Cerebellar cortex (tissue), 1 donor: ENCODE measurements around the gene PAPOLG.
"Not testable (repeated sequence)": the region's sequence is repeated elsewhere in the genome, so short reads cannot be mapped to it uniquely, and the experiment has no call there.

Source experiments
- DNase-seq: peaks from one replicate; pipeline ENCODE4 v3.0.0-alpha.2; 2015; ENCODE audit warnings: low spot score

Gene PAPOLG

DNA sequence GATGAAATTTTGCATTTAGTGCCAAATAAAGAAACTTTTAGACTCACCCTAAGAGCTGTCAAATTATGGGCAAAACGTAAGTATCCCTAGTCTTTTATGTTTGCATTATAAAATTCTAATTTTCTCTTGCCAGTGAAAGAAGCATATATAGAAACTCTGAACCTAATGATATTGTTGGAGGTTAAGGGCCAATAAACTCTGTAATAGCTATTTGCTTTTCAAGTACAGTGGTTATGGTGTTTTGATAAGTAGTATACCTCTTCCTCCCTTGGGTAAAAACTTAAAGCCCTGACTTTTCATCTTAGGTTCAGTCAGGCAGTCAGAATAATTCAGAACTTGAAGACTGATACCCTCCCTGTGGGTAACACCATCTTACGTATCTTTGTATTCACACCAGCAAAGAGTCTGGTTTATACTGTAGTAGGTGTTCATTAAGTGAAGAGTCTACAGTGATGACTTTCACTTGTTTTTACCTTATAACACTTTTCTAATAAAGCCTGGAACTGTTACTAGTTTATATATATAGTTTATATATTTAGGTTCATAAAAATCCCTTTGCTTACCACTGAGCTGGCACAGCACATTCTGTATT is 19.1 kb downstream of the PAPOLG start:
- DNase-seq, result no peak

DNA sequence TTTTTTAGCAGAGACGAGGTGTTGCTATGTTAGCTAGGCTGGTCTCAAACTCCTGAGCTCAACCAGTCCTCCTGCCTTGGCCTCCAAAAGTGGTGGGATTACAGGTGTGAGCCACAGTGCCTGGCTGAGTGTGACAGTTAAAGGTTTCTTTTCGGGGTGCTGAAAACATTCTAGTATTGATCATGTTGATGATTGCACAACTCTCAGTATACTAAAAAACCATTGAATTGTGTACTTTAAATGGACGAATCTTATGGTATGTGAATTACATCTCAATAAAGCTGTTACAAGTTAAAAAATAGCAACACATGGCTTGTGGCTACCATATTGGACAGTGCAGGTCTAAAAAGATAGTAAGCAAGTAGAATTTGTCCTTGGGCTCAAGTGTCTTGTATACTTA is 22.3 kb downstream of the PAPOLG start:
- DNase-seq, result no peak

DNA sequence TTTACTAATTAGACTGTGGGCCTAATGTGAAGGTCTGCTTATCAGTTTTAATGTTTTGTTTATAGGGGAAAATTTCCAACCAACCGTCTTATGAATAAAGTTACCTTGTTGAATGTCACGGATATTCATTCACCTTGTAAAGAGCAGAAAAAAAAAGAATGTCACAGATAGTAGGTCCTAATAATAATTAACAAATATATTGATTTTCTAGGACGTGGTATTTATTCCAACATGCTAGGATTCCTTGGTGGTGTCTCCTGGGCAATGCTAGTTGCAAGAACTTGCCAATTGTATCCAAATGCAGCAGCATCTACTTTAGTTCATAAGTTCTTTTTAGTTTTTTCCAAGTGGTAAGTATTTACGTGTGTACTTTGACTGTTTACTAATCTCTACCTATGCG is 23.4 kb downstream of the PAPOLG start:
- DNase-seq, result no peak

DNA sequence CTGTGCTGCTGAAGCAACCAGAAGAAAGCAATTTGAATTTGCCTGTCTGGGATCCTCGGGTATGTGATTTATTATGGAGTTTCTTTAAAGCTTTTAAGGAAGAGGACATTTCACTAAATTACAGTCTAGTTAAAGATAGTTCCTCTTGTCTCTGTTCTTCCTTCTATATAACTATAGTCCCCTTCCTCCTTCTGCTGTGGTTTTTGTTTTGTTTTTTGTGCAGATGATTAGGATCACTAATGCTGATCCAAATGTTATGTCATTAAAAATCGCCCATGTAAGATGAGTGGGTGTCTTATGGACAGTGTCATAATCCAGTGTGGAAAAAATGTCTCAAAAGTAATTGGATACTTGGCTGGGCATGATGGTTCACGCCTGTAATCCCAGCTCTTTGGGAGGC is 24.7 kb downstream of the PAPOLG start:
- no peak for DNase-seq

DNA sequence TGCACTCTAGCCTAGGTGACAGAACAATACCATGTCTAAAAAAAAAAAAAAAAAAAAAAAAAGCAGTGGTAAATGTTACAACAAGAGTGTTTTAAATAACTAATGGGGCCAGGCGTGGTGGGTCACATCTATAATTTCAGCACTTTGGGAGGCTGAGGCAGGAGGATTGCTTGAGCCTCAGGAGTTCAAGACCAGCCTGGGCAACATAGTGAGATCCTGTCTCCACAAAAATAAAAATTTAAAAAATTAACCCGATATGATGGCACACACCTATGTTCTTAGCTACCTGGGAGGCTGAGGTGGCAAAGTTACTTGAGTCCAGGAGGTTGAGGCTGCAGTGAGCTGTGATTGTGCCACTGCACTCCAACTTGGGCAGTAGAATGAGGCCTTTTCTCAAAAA is 37.1 kb downstream of the PAPOLG start:
- DNase-seq, result no peak

DNA sequence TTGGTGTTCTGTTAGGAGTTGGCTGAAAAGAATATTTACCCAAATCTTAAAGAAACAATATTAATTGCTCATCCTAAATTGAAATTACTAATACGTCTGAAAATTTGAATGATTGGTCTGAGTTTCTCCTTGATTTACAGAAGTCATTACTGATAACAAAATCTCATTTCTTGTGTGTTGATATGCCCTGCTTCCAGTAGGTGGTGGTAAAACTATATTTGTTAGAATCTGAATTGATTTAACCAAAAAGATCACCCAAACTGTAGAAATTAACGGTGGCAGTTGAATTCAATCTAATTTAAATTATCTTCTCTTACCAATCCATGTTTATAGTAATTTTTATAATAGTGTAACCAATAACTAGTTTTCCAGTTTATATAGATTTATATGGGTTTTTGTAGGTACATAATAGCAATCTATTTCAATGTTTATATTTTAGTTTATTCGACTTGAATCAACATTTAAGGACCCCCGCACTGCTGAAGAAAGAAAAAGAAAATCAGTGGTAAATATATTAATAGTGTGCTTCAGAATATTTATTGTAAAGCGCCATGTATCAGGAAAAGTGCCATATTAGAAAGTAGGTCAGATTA is 38.3 kb downstream of the PAPOLG start:
- peak; percentile 38 for DNase-seq

DNA sequence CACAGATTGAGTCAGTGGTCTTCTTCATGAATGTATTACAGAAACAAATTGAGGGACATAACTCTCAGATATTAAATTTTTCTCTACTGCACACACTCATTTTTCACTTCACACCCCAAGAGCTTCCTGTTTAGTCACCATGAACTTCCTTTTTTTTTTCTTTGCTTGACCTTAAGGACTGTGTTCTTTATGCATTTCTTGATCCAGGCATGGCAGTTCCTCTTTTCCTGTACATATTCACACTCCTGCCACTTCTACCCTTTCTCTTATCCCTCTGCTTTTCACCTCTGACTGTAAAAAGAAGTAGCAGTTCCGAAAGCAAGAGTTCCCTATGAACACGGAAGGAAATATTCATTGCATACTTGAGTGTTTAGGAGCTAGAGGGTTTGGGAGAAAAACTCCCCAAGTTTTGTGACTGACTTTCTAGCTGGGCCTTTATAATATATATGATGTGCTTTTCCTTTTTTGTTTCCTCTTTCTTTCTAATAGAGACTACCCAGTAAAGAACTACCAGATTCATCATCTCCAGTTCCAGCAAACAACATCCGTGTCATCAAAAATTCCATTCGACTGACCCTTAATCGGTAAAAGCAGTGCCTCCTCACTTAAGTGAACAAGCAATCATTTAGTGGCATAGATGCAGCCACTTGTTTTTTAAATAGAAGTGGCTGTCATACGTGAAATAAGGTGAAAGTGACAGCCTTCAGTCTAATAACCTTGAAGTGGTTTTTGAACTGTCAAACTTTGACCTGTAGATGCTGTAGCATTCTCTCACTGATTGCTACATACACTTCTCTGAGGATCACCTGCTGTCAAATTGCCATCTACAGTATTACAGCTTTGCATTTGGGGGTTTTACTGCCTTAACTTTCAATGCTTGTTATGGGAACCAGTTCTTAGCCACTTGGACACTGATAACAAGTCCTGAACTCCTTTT is 40.8 kb downstream of the PAPOLG start:
- no peak for DNase-seq

DNA sequence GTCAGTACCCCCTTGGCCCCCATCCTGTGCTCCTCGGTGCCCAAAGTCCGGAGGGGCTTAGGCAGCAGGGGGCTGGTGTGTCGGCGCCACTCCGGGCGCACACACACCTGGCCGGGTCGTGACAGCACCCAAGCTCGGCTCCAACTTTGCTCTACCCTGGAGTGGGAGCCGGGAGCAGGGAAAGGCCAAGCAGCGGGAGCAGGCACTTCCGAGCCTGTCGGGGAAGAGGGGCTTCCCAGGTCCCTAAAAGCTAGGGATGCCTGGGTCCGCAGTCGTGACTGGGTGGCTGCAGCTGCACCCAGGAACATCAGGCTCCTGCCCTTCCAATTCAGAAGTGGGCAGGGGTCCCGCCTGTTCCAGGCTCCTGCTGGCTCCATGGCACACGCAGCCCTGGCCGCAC is 48.4 kb downstream of the PAPOLG start:
- DNase-seq, result no peak

DNA sequence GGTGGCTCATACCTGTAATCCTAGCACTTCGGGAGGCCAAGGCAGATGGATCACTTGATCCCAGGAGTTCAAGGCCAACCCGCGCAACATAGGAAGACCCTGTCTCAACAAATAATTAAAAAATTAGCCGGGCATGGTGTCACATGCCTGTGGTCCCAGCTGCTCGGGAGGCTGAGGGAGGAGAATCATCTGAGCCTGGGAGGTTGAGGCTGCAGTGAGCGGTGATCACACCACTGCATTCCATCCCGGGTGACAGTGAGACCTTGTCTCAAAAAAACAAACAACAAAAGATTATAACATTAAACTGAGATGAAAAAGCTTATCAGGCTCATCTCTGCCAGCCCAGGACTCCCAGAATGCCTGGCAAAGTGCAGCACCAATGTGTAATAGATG is 50.5 kb downstream of the PAPOLG start:
- no peak for DNase-seq

DNA sequence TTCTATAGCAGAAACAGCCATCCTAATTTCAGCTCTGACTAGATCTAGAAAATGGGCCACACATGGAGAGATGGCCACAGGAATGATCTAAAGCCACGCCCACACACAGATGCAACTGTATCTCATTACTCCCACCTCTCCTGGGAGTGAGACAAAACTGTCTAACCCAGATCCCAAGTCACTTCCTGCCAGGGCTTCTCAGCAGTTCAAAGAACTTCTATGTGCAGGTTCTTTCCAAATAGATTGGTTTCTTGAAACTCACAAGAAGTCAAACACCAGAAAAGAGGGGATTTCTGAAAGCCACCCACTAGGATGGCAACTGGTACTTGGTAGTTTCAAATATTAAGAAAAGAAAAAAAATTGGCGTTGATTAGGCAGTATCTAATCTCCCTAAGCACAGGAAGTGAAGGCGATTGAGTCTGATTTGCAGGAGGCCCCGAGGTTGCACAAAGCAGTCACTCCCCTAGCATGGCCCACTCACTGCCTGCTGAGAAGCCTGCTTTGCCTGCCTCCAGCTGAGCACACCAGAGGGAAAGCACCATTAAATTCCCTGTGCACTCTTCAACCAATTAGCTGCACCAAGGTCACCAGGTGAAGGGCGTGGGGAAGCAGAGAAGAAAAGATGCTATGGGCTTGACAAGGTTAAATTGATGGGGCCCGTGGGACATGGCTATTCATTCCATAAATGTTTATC is 51.1 kb downstream of the PAPOLG start:
- no peak for DNase-seq

DNA sequence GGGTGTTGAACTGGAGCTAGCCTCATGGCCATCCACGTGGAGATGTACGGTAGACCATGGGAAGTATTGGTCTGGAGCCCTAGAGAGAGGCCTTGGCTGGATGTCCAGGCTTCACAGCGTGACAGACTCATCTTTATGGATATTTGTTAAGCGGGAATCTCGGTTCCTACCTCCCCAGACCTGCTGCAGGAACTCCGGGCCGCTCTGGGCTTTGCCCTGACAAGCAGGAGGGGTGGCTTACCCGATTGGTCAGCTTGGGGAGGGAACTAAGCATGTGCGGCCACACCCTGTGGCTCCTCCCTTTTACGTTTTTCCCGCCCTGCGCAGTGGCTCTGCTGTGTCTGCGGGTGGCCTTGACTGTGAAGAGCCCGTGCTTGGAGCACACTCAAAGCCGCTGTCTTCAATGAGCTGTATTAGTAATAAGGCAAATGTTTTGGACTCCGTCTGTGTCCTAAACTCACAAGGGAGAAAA is 52.3 kb downstream of the PAPOLG start:
- peak; percentile 22 for DNase-seq

DNA sequence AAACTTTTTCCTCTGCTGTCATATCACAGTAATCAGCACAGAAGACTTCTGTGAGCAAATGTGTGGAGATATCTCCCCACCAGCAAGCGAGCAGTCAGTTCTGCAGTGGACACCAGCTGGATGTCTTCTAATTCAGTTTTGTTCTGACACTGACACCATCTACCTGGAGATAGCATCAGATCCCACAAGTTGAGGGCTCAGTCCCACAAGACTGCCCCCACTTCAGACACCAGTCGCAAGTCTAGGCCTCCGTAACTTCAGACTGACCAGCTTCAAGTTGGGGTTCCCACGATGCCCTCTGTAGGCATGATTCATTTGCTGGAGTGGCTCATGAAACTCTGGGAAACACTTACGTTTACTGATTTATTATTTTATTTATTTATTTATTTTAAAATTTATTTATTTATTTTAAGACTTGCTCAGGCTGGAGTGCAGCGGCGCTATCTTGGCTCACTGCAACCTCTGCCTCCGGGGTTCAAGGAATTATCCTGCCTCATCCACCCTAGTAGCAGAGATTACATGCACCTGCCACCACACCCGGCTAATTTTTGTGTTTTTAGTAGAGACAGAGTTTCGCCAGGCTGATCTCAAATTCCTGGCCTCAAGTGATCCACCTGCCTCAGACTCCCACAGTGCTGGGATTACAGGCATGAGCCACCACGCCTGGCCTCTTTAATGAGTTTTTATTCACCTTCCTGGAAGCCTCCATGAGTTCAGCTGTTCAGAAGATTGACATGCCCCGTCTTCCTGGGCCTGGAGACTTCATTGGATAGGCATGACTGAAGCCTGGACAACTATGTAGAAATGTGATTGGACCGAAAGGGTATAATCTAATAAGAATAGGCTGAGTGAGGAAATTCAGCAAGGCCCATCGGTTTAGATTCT is 55.7 kb downstream of the PAPOLG start:
- no peak for DNase-seq

DNA sequence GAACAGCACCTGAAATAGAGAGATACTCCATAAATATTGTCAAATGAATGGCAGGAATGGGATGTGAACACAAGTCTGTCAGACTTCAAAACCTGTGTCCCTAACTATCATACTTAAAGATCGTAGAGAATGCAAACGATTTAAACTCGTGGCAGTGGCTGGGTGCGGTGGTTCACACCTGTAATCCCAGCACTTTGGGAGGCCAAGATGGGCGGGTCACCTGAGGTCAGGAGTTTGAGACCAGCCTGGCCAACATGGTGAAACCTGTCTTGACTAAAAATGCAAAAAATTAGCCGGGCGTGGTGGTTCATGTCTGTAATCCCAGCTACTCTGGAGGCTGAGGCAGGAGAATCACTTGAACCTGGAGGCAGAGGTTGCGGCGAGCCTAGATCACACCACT is 61.1 kb downstream of the PAPOLG start:
- not testable (repeated sequence) for DNase-seq

DNA sequence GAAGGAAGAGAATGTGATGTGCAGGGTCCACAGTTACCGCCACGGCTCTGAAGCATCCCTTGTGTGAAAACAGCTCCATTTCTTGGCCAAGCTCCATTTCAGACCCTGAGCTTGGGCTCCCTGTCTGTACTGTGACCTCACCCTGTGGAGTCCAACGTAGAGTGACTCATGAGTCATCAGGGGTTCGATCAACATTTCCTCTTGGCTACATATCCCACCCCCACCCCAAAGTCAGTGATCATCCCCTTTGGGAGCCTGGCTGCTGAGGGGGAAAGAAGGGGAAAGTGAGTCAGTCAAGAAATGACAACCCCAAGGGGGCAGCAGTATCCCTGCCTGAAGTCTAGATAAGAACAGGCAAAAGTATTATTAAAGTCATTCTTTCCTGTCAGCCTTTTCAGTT is 62.2 kb downstream of the PAPOLG start:
- DNase-seq, result no peak

DNA sequence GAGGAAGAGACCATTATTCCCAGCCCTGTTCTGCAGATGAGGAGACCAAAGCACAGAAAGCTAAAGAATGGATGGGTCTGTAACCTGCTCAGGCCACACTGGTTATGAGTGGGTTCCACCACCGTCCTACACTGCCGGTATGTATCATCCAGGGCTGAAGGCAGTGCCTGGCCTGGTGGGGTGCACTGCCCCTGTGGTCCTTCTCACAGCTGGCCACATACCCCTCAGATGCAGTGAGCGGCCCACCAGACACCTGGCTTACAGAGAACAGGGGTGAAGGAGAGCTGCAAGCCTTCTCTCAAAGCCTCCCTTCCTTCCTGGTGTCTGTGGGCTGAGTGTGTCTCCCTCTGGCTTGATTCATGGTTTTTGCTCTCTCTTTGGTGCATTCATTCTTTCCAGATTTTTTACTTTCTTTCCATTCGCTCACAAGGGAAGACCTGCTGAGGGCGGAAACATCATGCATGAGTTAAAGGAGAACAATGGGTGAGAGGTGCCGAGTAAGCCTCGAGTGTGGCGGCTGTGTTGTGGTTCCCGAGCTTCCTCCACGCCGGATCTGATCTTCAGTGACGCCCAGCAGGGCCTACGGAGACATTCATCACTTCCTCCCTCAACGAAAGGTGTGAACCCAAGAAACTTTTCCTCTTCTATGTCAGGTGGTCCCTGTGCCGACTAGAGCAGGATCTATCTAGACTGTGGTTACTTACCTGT is 63.2 kb downstream of the PAPOLG start:
- DNase-seq, result no peak

DNA sequence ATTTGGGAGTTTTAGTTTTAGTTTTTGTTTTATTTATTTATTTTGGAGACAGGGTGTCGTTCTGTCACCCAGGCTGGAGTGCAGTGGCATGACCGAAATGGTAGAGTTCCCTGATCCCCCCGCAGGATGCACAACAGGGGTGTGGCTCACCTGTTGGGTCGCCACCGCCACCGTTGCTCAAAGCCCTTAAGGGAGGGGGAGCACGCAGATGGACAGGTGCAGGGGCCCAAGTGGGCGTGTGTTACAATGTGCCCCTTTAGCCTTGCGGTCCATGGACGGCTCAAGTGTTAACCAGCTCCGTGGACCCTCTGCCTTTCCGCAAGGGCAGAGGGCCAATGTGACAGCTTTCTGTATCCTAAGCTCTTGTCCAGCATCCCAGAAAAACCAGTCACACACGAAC is 63.9 kb downstream of the PAPOLG start:
- no peak for DNase-seq

DNA sequence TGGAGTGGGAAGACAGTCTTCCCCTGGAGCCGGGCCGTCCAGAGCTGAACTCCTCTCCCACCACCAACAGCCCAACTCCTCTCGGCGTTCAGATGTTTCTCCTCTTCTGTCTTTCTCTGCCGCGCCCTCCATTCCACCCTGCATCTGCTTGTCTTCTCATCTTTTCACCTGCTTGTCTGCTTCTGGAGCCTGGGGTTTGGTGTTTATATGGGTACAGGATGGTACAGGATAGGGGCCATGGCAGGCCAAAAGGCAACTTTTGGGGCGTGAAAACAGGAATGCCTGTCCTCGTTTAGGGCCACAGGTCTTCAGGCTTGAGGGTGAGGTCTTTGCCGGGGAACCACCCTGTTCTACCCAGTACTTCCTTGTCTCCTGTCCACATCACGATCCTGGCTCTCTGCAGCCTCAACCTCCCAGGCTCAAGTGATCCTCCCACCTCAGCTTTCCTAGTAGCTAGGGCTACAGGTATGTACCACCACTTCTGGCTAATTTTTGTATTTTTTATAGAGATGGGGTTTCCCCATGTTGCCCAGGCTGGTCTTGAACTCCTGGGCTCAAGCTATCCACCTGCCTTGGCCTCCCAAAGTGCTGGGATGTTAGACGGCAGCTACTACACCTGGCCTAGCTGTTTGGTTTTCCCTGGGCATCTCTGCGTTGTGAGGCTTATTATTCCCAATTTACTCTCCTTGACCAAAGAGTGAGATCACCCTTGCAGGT is 64.5 kb downstream of the PAPOLG start:
- DNase-seq, result no peak

DNA sequence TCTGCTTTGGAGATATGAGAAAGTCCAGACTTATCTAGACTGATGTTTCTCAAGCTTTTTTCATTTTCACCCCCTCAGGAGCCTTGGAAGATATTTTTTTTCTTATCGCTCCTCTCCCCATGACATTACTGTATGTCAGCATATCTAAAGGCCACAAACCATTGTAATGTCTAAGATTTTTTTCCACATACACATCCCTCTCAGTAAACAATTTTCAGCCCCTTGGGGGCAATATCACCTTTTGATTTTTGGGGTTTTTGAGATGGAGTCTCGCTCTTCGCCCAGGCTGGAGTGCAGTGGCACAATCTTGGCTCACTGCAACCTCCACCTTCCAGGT is 65.0 kb downstream of the PAPOLG start:
- DNase-seq, result no peak

DNA sequence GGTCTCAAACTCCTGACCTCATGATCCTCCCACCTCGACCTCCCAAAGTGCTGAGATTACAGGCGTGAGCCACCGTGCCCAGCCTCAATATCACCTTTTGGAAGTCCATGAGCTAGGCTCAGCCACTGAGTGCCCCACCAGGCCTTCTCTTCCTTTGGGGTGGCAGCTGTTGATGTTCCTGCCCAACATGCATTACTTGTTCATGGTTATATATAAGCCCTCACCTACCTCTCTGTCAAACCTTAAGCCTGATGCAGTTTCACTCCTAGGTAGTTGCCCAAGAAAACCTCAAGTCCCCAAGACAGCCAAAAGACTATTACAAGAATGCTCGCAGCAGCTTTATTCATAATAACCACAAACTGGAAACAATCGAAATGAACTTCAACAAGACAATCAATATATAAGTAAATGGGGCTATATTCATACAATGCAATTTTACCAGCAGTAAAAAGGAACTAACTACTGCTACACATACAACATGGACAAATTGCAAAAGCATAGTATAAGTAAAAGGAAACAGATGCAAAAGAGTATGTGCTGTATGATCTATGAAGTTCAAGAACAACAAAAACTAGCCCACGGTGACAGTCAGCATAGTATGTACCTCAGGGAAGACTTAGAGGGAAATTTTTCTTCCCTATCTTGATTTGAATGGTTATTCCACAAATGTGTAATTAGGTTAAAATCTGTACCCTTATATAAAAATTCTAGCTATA is 65.7 kb downstream of the PAPOLG start:
- DNase-seq, result no peak

DNA sequence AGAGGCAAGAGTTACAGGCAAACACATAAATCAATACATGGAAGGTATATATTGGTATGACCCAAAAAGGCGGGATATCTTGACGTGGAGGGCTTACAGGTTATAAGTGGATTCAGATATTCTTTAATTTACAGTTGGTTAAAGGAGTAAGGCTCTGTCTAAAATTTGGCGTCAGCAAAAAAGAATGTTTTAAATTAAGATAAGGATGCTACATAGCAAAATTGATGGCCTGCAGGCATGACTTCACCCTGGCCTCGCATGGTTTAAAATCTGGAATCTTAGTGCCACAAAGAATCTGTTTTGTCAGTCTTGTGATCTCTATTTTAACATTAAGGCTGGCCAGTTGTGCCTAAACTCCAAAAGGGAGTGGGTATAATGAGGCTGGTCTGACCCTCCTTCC is 66.9 kb downstream of the PAPOLG start:
- DNase-seq, result no peak
